ENCODE measurements around the gene SLC25A4.

DNA sequence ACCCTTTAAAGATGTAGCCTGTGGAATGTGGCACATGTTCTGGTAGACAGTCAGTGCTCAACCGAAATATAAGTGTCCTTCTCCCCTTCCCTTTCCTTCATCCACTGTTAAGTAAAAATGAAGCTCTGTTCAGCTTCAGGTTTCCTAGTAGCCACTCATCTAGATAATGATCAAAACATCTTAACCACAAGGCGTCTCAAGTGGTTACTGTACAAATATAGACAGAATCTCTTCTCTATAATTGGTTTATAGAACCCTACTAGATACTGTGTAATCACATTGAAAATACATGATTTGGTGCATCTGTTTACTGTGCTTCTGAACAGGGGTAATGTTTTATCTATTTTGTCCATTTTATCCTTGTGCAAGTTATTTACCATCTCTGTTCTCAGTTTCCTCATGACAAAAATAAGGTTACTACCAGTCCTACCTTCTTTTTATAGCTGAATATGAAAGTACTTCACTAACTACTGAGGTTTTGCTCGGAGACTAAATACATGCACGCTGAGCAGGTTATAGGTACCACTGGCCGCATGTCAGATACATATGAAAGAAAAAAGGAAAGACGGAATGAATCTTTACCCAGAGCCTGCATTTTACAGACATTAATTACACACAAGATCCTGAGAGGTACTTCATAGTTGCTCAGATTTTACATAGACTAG, 20.3 kb upstream of the SLC25A4 start:
- TF ChIP-seq POLR2A (IDR thresholded peaks at IDR 0.05; ENCODE audit: low read depth, low read length) (no peak), MXI1 (IDR thresholded peaks at IDR 0.05; ENCODE audit: borderline replicate concordance, low read depth, low read length) (no peak), RAD21 (IDR thresholded peaks at IDR 0.05; ENCODE audit: low read length) (no peak), RFX5 (IDR thresholded peaks at IDR 0.05; ENCODE audit: low read depth, low read length) (no peak), BHLHE40 (IDR thresholded peaks at IDR 0.05; ENCODE audit: low read depth, low read length) (no peak), MAZ (IDR thresholded peaks at IDR 0.05; ENCODE audit: borderline replicate concordance, low read depth, low read length) (no peak), CEBPB (IDR thresholded peaks at IDR 0.05; ENCODE audit: low read depth, low read length) (no peak), MAFK (IDR thresholded peaks at IDR 0.05; ENCODE audit: low read depth, low read length) (no peak), SMC3 (IDR thresholded peaks at IDR 0.05; ENCODE audit: low read depth, low read length) (no peak), RCOR1 (IDR thresholded peaks at IDR 0.05; ENCODE audit: insufficient replicate concordance, low read length) (no peak), CHD1 (IDR thresholded peaks at IDR 0.05; ENCODE audit: low read depth, low read length) (no peak)
- TF ChIP-seq, protein P1, sequence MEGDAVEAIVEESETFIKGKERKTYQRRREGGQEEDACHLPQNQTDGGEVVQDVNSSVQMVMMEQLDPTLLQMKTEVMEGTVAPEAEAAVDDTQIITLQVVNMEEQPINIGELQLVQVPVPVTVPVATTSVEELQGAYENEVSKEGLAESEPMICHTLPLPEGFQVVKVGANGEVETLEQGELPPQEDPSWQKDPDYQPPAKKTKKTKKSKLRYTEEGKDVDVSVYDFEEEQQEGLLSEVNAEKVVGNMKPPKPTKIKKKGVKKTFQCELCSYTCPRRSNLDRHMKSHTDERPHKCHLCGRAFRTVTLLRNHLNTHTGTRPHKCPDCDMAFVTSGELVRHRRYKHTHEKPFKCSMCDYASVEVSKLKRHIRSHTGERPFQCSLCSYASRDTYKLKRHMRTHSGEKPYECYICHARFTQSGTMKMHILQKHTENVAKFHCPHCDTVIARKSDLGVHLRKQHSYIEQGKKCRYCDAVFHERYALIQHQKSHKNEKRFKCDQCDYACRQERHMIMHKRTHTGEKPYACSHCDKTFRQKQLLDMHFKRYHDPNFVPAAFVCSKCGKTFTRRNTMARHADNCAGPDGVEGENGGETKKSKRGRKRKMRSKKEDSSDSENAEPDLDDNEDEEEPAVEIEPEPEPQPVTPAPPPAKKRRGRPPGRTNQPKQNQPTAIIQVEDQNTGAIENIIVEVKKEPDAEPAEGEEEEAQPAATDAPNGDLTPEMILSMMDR (conservative IDR thresholded peaks at IDR 0.05; ENCODE audit: low read depth, low read length) = no peak
- TF ChIP-seq, protein P2, sequence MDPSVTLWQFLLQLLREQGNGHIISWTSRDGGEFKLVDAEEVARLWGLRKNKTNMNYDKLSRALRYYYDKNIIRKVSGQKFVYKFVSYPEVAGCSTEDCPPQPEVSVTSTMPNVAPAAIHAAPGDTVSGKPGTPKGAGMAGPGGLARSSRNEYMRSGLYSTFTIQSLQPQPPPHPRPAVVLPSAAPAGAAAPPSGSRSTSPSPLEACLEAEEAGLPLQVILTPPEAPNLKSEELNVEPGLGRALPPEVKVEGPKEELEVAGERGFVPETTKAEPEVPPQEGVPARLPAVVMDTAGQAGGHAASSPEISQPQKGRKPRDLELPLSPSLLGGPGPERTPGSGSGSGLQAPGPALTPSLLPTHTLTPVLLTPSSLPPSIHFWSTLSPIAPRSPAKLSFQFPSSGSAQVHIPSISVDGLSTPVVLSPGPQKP (IDR thresholded peaks at IDR 0.05; ENCODE audit: borderline replicate concordance, low read depth, low read length) = no peak
- TF ChIP-seq, protein P3, sequence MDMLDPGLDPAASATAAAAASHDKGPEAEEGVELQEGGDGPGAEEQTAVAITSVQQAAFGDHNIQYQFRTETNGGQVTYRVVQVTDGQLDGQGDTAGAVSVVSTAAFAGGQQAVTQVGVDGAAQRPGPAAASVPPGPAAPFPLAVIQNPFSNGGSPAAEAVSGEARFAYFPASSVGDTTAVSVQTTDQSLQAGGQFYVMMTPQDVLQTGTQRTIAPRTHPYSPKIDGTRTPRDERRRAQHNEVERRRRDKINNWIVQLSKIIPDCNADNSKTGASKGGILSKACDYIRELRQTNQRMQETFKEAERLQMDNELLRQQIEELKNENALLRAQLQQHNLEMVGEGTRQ (IDR thresholded peaks at IDR 0.05; ENCODE audit: low read depth, low read length) = no peak

Measured in IMR-90 (cell line).